Measurements from ENCODE around the gene LPGAT1. TPM values are rescaled to one million over a fixed set of nuclear protein-coding genes. Genes with fewer than 3 reads are reported as not detected.

The LPGAT1 gene
- total and polyA plus RNA-seq, 11 donors: 5.6 to 40.0 (median 25.0) TPM

GRCh38 chr1:211808475-211808874 is 22.1 kb downstream of the LPGAT1 start:
- 93 to 98% (median 95%) methylated on average over 2 of the region's 2 CpGs for WGBS, 4 donors
- intact Hi-C loops (cut with DNase I): no loop called here
- no peak overlapping the region for H3K27ac ChIP-seq
- H3K27me3 ChIP-seq: no peaks in the 10 kb centered on the region
- peaks cover 0 to 49% (median 23%) of the 10 kb centered on the region in 9 donors for H3K36me3 ChIP-seq
- TF ChIP-seq CTCF (IDR thresholded peaks at IDR 0.05): no peak
- TF ChIP-seq POLR2A (IDR thresholded peaks at IDR 0.05): no peak
- DNase-seq (no peak), ATAC-seq (no peak)
- peaks cover 0 to 7% (median 0%) of the 10 kb centered on the region in 12 donors for H3K4me1 ChIP-seq
- H3K9me3 ChIP-seq: peaks cover 0 to 23% (median 0%) of the 10 kb centered on the region in 12 donors
- H3K4me3 ChIP-seq: no peak overlapping the region

GRCh38 chr1:211804915-211805314 is 25.6 kb downstream of the LPGAT1 start:
- H3K27ac ChIP-seq: no peak overlapping the region
- intact Hi-C loops (cut with DNase I): no loop called here
- WGBS, 4 donors: 85 to 96% (median 94%) methylated on average over 2 of the region's 2 CpGs
- ATAC-seq (no peak), DNase-seq (no peak)
- H3K4me1 ChIP-seq: peaks cover 0 to 9% (median 0%) of the 10 kb centered on the region in 12 donors
- peaks cover 0 to 28% (median 0%) of the 10 kb centered on the region in 12 donors for H3K9me3 ChIP-seq
- H3K36me3 ChIP-seq: peaks cover 0 to 27% (median 13%) of the 10 kb centered on the region in 9 donors
- TF ChIP-seq POLR2A (IDR thresholded peaks at IDR 0.05): no peak
- no peak for TF ChIP-seq CTCF (IDR thresholded peaks at IDR 0.05)
- H3K27me3 ChIP-seq: no peaks in the 10 kb centered on the region
- no peak overlapping the region for H3K4me3 ChIP-seq

- DNase-seq (no peak), ATAC-seq (no peak)
- Histone ChIP-seq H3K27ac (no peak overlapping the region), H3K36me3 (peaks cover 0 to 22% (median 6%) of the 10 kb centered on the region in 9 donors), H3K4me3 (no peak overlapping the region), H3K27me3 (no peaks in the 10 kb centered on the region), H3K4me1 (peaks cover 0 to 17% (median 0%) of the 10 kb centered on the region in 12 donors), H3K9me3 (peaks cover 0 to 14% (median 0%) of the 10 kb centered on the region in 12 donors)
- no peak for TF ChIP-seq CTCF (IDR thresholded peaks at IDR 0.05)
- TF ChIP-seq POLR2A (IDR thresholded peaks at IDR 0.05): no peak
- intact Hi-C loops (cut with DNase I): no loop called here
- 90 to 97% (median 93%) methylated on average over 3 of the region's 3 CpGs for WGBS, 4 donors
Measured at GRCh38 chr1:211800925-211801607, 29.5 kb downstream of the LPGAT1 start.

GRCh38 chr1:211797994-211798393 is 32.6 kb downstream of the LPGAT1 start:
- no peak overlapping the region for H3K4me3 ChIP-seq
- H3K36me3 ChIP-seq: peaks cover 0 to 26% (median 3%) of the 10 kb centered on the region in 9 donors
- peaks cover 0 to 17% (median 0%) of the 10 kb centered on the region in 12 donors for H3K4me1 ChIP-seq
- intact Hi-C loops (cut with DNase I): no loop called here
- TF ChIP-seq CTCF (IDR thresholded peaks at IDR 0.05): no peak
- no peak for TF ChIP-seq POLR2A (IDR thresholded peaks at IDR 0.05)
- peaks cover 0 to 5% (median 0%) of the 10 kb centered on the region in 12 donors for H3K9me3 ChIP-seq
- WGBS, 4 donors: 65 to 95% (median 73%) methylated on average over 2 of the region's 2 CpGs
- no peak for DNase-seq
- no peak overlapping the region for H3K27ac ChIP-seq
- H3K27me3 ChIP-seq: no peaks in the 10 kb centered on the region
- no peak for ATAC-seq

Data from heart left ventricle (tissue), 16 donors.